ENCODE measurements around the gene CACFD1.

Gene CACFD1

DNA sequence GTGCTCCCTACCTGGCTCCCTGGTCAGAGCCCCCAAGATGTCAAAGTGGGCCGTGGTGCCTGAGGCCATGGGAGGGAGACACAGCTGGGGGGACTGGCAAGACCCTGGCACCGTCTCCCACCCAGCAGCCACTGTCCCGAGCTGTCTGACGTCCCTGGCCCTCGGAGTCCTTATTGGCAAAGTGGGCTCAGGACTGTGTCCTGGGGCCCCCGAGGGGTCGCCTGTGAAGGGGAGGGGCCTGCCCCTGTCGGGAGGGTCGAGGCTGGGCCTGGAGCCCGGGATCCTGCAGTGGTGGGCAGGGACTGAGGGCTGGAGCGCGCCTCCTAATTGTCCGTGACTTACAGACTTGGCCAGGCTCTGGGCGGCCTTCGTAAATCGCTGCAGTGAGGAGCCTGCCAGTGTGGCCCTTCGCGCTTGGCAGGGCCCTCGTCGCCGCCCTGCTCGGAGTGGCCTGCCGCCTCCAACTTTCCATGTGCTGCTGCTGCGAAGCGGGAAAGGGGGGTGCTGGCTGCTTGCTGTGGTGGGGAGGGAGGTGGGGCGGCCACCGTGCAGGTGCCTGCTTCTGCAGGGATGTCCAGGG lies 51.2 kb downstream of the CACFD1 start:
- H3K4me3 ChIP-seq (ENCODE audit: low read length): no peak overlapping the region
- TF ChIP-seq, protein P1, sequence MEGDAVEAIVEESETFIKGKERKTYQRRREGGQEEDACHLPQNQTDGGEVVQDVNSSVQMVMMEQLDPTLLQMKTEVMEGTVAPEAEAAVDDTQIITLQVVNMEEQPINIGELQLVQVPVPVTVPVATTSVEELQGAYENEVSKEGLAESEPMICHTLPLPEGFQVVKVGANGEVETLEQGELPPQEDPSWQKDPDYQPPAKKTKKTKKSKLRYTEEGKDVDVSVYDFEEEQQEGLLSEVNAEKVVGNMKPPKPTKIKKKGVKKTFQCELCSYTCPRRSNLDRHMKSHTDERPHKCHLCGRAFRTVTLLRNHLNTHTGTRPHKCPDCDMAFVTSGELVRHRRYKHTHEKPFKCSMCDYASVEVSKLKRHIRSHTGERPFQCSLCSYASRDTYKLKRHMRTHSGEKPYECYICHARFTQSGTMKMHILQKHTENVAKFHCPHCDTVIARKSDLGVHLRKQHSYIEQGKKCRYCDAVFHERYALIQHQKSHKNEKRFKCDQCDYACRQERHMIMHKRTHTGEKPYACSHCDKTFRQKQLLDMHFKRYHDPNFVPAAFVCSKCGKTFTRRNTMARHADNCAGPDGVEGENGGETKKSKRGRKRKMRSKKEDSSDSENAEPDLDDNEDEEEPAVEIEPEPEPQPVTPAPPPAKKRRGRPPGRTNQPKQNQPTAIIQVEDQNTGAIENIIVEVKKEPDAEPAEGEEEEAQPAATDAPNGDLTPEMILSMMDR (conservative IDR thresholded peaks at IDR 0.05; ENCODE audit: low read length): no peak
- DNase-seq (ENCODE audit: low read depth): no peak

- TF ChIP-seq, protein P1 (conservative IDR thresholded peaks at IDR 0.05; ENCODE audit: low read length): no peak
- no peak overlapping the region for H3K4me3 ChIP-seq (ENCODE audit: low read length)
Observed at GRCh38 chr9:133511607-133512006, 51.8 kb downstream of the CACFD1 start.

DNA sequence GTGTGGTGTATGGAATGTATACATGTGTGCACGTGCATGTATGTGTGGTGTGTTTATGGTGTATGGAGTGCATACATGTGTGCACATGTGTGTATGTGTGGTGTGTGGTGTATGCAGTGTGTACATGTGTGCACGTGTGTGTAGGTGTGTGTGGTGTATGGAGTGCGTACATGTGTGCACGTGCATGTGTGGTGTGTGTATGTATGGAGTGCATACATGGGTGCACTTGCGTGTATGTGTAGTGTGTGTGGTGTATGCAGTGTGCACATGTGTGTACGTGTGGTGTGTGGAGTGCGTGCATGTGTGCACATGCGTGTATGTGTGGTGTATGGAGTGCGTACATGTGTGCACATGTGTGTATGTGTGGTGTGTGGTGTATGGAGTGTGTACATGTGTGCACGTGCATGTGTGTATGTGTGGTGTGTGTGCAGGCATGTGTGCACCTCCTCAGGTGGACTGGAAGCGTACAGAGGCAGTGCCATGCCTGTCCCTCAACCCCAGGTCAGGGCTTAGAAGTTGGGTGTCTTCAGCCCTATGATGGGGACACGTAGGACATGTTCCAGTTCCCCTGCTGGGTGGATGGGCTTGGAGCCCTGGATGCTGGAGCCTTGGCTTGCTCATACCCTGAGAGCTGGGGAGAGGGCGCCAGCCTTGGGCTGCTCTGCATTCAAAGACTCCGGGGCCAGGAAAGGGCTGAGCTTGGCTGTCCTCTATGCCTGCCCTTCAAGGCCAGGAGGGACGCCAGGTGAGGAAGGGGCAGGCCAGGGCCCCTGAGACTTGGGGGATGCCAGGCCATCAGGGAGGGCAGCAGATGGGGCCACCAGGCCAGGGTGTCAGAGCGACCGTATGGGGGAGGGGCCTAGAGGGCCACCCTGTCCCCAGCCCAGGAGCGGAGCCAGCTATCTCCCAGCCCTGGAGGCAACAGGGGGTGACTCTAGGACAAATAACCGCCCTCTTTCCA lies 52.8 kb downstream of the CACFD1 start:
- no peak for DNase-seq (ENCODE audit: low read depth)
- TF ChIP-seq, protein P1 (conservative IDR thresholded peaks at IDR 0.05; ENCODE audit: low read length): no peak
- H3K4me3 ChIP-seq (ENCODE audit: low read length): no peak overlapping the region

More at GRCh38 chr9:133511607-133512006, 51.8 kb downstream of the CACFD1 start:
- no peak for DNase-seq (ENCODE audit: low read depth)

DNA sequence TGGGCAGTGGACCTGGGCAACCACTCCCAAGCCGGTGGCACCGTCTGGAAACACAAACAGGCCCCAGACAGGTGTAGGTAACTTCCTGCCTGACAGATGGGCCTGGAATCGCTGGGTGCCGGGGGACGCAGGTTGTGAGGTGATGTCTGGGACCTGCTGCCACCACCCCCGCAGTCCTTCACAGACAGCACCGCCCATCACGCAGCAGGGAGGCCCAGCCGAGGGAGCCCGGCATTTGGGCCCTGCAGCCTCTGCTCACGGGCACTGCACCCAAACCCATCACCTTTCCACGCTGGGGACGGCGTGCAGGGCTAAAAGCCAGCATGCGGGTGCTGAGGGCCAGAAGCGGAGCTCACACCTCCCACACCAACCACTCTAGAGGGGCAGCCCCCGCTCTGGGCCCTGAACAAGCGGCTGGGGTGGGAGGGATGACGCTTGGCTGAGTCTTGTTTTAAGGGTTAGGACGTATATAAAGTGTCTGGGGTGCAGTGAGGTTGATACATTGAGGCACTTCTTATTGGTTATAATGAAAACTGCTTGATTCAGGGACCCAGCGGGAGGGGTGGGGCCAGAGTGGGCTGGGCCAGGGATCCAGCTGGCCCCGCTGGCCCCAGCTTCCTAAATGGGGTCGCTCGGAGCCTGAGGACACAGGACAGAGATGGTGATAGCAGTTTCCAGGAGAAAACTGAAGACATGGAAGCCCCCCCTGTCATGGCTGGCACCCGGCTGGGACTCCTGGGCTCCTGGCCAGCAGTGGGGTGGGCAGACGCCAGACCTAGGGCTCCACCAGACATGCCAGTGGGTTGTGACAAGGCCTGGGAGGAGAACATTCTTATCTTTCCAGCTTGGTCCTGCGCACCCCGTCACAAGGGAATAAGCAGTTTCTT lies 53.7 kb downstream of the CACFD1 start:
- no peak for DNase-seq (ENCODE audit: low read depth)
- H3K4me3 ChIP-seq (ENCODE audit: low read length): no peak overlapping the region
- TF ChIP-seq, protein P1 (conservative IDR thresholded peaks at IDR 0.05; ENCODE audit: low read length): no peak

DNA sequence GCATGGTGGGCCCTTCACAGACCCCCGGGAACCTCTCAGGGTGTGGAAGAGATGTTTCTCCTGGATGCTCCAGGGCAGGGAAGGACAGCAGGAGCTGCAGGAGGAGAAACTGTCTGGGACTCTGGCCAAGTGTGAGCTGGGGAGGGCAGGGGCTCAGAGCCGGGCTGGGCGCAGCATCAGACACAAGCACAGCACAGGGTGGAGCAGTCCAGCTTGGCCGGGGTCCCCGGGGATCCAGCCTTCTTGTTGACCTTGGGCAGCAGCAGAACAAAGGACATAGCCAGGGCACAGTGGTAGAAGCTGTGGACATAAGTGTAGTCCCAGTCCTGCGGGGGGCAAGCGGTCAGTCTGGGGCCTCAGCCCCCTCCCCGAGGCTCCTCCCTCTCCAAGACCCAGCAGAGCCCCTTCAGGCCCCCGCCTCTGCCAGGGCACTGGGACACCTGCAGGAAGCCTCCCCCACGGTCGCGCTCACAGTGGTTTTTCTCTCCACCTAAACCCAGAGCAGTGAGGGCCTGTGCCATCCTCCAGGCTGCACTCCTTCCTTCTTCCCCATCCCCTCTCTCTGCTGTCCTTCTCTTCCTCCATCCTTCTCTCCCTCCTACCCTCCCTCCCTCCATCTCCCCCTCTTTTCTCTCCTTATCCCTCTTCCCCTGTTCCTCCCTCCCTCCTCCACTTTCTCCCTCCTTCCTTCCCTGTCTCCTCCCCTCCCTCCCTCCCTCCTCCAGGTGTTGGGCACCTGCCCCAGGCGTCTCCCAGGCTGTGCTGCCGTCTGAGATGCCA lies 54.9 kb downstream of the CACFD1 start:
- TF ChIP-seq, protein P1 (conservative IDR thresholded peaks at IDR 0.05; ENCODE audit: low read length): no peak
- H3K4me3 ChIP-seq (ENCODE audit: low read length): no peak overlapping the region
- no peak for DNase-seq (ENCODE audit: low read depth)

DNA sequence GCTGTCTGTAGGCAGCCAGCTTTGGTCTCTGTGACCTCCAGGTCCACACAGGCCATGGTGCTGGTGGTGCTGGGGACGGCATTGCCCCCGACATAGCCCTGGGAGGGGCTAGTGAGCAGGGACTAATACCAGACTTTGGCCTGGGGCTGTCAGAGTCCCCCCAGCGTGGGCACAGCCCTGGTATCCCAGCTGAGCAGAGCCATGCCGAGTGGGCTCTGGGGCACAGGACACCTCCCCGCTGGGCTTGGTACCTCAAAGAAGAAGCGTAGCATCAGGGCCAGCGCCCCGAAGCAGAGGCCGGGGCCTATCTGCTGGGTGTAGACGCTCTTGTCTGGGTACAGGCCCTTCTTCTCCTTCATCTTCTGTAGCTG lies 55.4 kb downstream of the CACFD1 start:
- TF ChIP-seq, protein P1 (conservative IDR thresholded peaks at IDR 0.05; ENCODE audit: low read length): no peak

More for the DNA sequence above, 55.4 kb downstream of the CACFD1 start:
- DNase-seq (ENCODE audit: low read depth): no peak
- H3K4me3 ChIP-seq (ENCODE audit: low read length): no peak overlapping the region
